GM21447 (cell line): ENCODE data around the gene BRIP1.

Source experiments
- ATAC-seq: cut with Tn5 transposase; IDR thresholded peaks from one replicate; pipeline ENCODE4 v1.9.1; 2021; ENCODE audit not compliant: unreplicated experiment

BRIP1 gene

GRCh38 chr17:61639818-61640217 is 223.5 kb downstream of the BRIP1 start:
- ATAC-seq: no peak

- no peak for ATAC-seq
Observed at GRCh38 chr17:61638087-61638486, 225.2 kb downstream of the BRIP1 start.

- no peak for ATAC-seq
Observed at GRCh38 chr17:61635913-61636432, 227.4 kb downstream of the BRIP1 start.

- ATAC-seq: no peak
Observed at GRCh38 chr17:61634942-61635538, 228.3 kb downstream of the BRIP1 start.

GRCh38 chr17:61634011-61634539 is 229.3 kb downstream of the BRIP1 start:
- no peak for ATAC-seq

- no peak for ATAC-seq
Observed at GRCh38 chr17:61632826-61633225, 230.5 kb downstream of the BRIP1 start.

GRCh38 chr17:61631800-61632199 is 231.5 kb downstream of the BRIP1 start:
- no peak for ATAC-seq
